Measurements from ENCODE around the gene TTLL11.

Gene TTLL11

DNA sequence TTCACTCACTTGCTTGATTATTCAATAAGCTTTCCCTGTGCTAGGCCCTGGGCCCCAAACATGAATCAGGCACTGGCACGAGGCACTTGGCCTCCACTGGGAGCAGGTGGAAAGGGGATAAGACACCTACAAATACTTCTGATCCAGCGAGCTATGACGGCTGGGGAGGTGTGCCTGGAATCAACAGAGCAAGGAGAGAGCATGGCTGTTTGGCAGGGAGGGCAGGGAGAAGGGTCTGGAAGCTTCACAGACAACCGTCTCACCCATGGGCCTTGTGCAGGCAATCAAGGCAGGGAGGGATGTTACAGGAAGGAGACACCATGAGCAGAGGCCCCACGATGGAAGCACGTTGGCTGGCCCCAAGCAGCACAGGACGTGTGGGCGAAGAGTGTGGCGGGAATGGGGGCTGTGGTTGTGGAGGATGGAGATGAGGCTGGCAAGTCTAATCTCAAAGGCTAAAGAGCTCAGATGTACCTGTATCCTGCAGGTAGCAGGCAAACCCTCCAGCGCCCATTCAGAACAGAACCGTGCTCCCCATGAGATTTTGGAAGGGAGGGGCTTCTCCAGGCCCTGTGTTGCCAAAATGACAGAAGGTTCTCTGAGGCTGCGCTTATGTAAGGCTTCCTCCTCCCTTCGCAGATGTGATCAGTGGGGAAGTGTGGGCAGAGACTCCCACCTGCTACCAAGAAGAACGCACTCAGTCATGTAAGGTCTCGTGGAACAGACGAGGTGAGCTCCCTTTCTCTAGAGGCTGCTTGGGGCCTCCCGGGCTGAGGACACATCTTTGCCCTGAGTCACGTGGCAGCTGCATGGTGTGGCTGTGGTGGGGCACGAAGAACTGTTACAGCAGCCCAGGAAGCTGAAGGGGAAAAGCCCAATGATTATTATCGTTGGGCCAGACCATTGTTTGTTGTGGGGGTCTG is 252.0 kb downstream of the TTLL11 start:
- TF ChIP-seq, protein P1, sequence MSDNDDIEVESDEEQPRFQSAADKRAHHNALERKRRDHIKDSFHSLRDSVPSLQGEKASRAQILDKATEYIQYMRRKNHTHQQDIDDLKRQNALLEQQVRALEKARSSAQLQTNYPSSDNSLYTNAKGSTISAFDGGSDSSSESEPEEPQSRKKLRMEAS (IDR thresholded peaks at IDR 0.05), result peak; percentile 82
- no peak for TF ChIP-seq TEAD4 (IDR thresholded peaks at IDR 0.05)

DNA sequence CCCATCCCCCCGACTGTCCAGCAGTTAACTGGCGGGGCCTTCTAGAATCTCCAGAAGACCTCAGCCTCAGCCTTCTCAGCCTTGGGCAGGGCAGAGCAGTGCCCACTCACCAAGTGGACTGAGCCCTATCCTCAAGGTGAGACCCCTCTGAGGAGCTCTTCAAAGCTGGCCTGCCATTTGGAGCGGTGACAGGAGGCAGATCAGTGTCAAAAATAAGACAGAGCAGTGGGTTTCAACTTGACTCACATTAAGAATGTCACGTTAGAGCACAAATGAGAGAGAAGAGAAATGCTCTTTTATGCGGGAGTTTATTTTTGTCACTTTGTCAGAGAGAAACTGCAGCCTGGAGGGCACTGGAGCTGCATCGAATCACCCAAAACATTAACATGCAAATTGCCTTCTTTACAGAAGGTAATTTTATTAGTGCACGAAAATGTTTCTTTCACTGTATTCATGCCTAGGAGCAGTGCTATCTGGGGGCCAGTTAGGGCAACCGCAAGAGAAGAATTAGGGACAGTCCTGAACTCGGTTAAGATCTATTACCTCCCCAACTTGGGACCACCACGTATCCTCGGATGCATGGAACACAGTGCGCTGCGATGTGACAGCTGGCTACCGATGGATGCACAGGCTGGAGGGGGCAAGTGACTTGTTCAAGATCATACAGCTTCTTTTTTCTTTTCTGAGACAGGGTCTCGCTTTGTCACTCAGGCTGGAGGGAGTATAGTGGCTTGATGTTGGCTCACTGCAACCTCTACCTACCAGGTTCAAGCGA is 253.2 kb downstream of the TTLL11 start:
- no peak for TF ChIP-seq RAD21 (IDR thresholded peaks at IDR 0.05; ENCODE audit: low read depth)
- TF ChIP-seq, protein P2, sequence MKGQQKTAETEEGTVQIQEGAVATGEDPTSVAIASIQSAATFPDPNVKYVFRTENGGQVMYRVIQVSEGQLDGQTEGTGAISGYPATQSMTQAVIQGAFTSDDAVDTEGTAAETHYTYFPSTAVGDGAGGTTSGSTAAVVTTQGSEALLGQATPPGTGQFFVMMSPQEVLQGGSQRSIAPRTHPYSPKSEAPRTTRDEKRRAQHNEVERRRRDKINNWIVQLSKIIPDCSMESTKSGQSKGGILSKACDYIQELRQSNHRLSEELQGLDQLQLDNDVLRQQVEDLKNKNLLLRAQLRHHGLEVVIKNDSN (IDR thresholded peaks at IDR 0.05), result no peak
- TF ChIP-seq TCF12 (IDR thresholded peaks at IDR 0.05; ENCODE audit: low read depth), result no peak
- no peak for TF ChIP-seq ZBTB7A (IDR thresholded peaks at IDR 0.05; ENCODE audit: low read depth)
- TF ChIP-seq TEAD4 (IDR thresholded peaks at IDR 0.05), result no peak
- TF ChIP-seq FOXM1 (IDR thresholded peaks at IDR 0.05; ENCODE audit: borderline replicate concordance, low read depth), result no peak
- TF ChIP-seq, protein P3, sequence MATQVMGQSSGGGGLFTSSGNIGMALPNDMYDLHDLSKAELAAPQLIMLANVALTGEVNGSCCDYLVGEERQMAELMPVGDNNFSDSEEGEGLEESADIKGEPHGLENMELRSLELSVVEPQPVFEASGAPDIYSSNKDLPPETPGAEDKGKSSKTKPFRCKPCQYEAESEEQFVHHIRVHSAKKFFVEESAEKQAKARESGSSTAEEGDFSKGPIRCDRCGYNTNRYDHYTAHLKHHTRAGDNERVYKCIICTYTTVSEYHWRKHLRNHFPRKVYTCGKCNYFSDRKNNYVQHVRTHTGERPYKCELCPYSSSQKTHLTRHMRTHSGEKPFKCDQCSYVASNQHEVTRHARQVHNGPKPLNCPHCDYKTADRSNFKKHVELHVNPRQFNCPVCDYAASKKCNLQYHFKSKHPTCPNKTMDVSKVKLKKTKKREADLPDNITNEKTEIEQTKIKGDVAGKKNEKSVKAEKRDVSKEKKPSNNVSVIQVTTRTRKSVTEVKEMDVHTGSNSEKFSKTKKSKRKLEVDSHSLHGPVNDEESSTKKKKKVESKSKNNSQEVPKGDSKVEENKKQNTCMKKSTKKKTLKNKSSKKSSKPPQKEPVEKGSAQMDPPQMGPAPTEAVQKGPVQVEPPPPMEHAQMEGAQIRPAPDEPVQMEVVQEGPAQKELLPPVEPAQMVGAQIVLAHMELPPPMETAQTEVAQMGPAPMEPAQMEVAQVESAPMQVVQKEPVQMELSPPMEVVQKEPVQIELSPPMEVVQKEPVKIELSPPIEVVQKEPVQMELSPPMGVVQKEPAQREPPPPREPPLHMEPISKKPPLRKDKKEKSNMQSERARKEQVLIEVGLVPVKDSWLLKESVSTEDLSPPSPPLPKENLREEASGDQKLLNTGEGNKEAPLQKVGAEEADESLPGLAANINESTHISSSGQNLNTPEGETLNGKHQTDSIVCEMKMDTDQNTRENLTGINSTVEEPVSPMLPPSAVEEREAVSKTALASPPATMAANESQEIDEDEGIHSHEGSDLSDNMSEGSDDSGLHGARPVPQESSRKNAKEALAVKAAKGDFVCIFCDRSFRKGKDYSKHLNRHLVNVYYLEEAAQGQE (IDR thresholded peaks at IDR 0.05; ENCODE audit: low read depth), result no peak
- TF ChIP-seq, protein P1 (IDR thresholded peaks at IDR 0.05), result no peak
- no peak for TF ChIP-seq NFIC (IDR thresholded peaks at IDR 0.05)
- no peak for TF ChIP-seq EP300 (IDR thresholded peaks at IDR 0.05; ENCODE audit: borderline replicate concordance)
- TF ChIP-seq YY1 (IDR thresholded peaks at IDR 0.05; ENCODE audit: low read depth), result no peak
- TF ChIP-seq CREB1 (IDR thresholded peaks at IDR 0.05; ENCODE audit: low read depth), result no peak
- no peak for TF ChIP-seq EGR1 (IDR thresholded peaks at IDR 0.05)

DNA sequence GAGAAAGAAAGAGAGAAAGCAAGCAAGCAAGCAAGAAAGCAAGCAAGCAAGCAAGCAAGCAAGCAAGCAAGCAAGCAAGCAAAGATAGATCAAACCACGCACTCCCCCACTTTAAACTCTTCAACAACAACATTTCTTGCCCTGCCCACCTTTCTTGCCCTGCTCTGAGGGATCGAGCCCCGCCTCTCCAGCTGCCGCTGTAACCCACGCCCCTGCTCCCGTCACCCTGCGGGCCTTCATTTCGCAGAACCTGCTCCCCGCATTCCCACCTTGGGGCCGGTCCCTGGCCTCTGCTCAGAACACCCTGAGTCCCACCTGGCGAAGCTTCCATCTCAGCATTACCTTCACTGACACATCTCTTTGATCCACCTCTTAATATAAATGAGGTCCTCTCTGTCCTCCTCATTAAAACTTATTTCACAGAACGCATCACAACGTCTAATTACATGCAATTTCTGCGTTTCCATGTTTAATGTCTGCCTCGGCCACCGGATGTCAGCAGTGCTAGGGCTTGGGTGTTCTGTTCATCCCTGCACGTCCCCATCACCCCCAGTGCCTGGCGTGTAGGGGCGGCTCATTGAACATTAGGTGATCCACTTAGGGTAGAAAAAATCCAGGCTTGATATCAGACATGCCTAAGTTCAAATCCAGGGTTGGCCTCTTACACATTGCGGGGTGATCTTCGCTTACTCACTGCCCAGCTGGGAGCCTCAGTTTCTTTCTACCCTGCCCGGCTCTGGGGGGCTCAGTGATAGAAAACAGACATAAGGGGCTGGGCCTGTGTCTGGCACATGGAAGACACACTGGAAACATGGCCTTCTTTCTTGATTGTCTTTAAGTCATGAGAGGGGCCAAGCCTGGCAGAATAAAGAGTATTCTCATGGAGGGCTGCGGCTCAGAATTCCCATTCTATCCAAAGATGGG is 254.1 kb downstream of the TTLL11 start:
- no peak for TF ChIP-seq CREB1 (IDR thresholded peaks at IDR 0.05; ENCODE audit: low read depth)
- TF ChIP-seq EGR1 (IDR thresholded peaks at IDR 0.05), result no peak
- no peak for TF ChIP-seq YY1 (IDR thresholded peaks at IDR 0.05; ENCODE audit: low read depth)
- TF ChIP-seq, protein P3 (IDR thresholded peaks at IDR 0.05; ENCODE audit: low read depth), result no peak
- peak; percentile 8; the same call in 1 of the 2 replicates for TF ChIP-seq RAD21 (IDR thresholded peaks at IDR 0.05; ENCODE audit: low read depth)
- TF ChIP-seq, protein P1 (IDR thresholded peaks at IDR 0.05), result no peak
- no peak for TF ChIP-seq TEAD4 (IDR thresholded peaks at IDR 0.05)
- TF ChIP-seq ZBTB7A (IDR thresholded peaks at IDR 0.05; ENCODE audit: low read depth), result no peak

DNA sequence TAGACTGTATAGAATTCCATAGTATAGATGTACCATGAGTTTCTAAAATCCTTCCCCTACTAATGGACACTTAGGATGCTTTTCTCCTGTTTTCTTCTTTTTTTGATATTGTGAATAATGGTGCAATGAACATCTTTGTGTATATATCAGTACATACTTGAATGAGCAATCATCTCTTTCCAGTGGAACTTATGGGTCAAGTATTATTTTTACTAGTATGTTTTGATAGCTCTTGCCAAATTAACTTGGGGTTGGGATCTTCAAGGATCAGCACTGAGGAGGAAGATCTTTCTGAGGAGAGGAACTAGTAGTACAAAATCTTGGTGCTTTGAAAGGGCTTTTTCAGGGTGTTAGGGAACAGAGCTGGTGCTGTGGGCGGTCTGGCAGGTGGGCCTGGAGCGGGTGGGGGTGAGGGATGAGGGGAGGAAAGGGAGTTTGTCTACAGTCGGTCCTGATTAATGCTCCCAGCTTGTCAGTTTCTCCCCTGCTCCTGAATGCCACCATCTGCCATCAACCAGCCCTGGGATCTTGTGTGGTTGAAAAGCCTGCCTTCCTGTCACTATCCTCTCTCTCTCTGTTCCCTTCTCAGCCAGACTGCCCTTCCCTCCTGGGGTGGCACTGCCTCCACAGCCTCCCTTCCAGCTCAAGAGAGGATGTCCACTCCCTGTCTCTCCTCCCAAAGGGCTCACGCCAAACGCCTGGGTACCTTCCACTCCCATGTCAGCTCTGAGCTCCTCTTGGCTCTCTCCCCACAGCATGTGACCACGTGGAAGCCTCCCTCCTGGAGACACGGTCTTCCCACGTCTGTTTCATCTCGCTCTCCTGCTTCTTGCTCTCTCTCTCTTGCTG is 255.8 kb downstream of the TTLL11 start:
- TF ChIP-seq, protein P2 (IDR thresholded peaks at IDR 0.05), result no peak
- TF ChIP-seq RAD21 (IDR thresholded peaks at IDR 0.05; ENCODE audit: low read depth), result no peak
- TF ChIP-seq, protein P3 (IDR thresholded peaks at IDR 0.05; ENCODE audit: low read depth), result no peak
- TF ChIP-seq, protein P1 (IDR thresholded peaks at IDR 0.05), result no peak

Data from Ishikawa (cell line).